A549 (cell line): Measurements from ENCODE around the gene HBZ. TPM values are rescaled to one million over a fixed set of nuclear protein-coding genes. Genes with fewer than 3 reads are reported as not detected.

ENCODE experiments used
- ATAC-seq, 2 experiments: fragments of 200-7000 bp in 1 of 2; fragments of >200 bp in 1 of 2; cut with Nextera tagmentation in 1 of 2; cut with Tn5 transposase in 1 of 2; 3 replicates each; pipeline versions ENCODE4 v1.8.0 to v1.9.1; 2018 to 2020; ENCODE audit warnings: mild to moderate bottlenecking in 1 of 2, moderate library complexity in 1 of 2
- CTCF ChIA-PET: fragments of 300-600 bp; sonication (Branson Sonifier 250); formaldehyde crosslinking; extraction: SDS; loops from one replicate; lab custom pipeline; 2021; ENCODE audit warnings: antibody characterized with exemption, inconsistent platforms; lab: Yijun Ruan, JAX
- POLR2A ChIA-PET: fragments of 350-600 bp; formaldehyde crosslinking; extraction: SDS; loops from one replicate; lab custom pipeline; 2021; ENCODE audit warnings: antibody characterized with exemption, inconsistent platforms; lab: Yijun Ruan, JAX
- DNase-seq, 2 experiments: peaks; one replicate each; pipeline versions ENCODE4 v3.0.0 to v3.0.0-alpha.2; 2011 to 2016; ENCODE audit warnings: low read depth in 1 of 2, low spot score in 1 of 2
- FAIRE-seq: peaks from 2 replicates; lab custom pipeline; 2011; peaks lifted over from hg19 to GRCh38; lab: Jason Lieb, UNC
- H3K27ac ChIP-seq, 2 experiments: fragments of >200 bp; sonication (Bioruptor Twin); formaldehyde crosslinking; 3 replicates each; pipeline ENCODE4 v1.5.1; 2016 to 2017
- H3K4me1 ChIP-seq: fragments of >200 bp; sonication (Bioruptor Twin); formaldehyde crosslinking; 3 replicates; pipeline ENCODE4 v1.6.1; 2016
- H3K4me2 ChIP-seq: fragments of >200 bp; sonication (Bioruptor Twin); formaldehyde crosslinking; 3 replicates; pipeline ENCODE4 v1.6.1; 2016
- H3K4me3 ChIP-seq: fragments of >200 bp; sonication (Bioruptor Twin); formaldehyde crosslinking; 3 replicates; pipeline ENCODE4 v1.5.1; 2016
- H3K9me3 ChIP-seq: fragments of >200 bp; sonication (Bioruptor Twin); formaldehyde crosslinking; 3 replicates; pipeline ENCODE4 v1.6.1; 2016
- CHD4 ChIP-seq: fragments of 200-600 bp; sonication (generic); IDR thresholded peaks from 2 replicates; pipeline ENCODE4 v1.6.1; 2016; ENCODE audit warnings: antibody characterized with exemption, mild to moderate bottlenecking, borderline replicate concordance
- EHF ChIP-seq: fragments of 250-450 bp; sonication (Bioruptor Pico); IDR thresholded peaks from 2 replicates; pipeline ENCODE4 v1.5.0; 2020; ENCODE audit warnings: mild to moderate bottlenecking
- FOXS1 ChIP-seq: fragments of 250-450 bp; sonication (Bioruptor Pico); IDR thresholded peaks from 2 replicates; pipeline ENCODE4 v1.5.0; 2020; ENCODE audit warnings: mild to moderate bottlenecking, moderate library complexity
- GATA3 ChIP-seq: IDR thresholded peaks from 2 replicates; pipeline ENCODE4 v1.6.1; 2012; ENCODE audit warnings: borderline replicate concordance
- JUN ChIP-seq, 2 experiments: fragments of >200 bp; sonication (Bioruptor Twin); formaldehyde crosslinking; IDR thresholded peaks; 2 replicates in 1 of 2; 3 replicates in 1 of 2; pipeline ENCODE4 v1.6.1; 2016 to 2017
- JUNB ChIP-seq: fragments of >200 bp; sonication (Bioruptor Twin); formaldehyde crosslinking; IDR thresholded peaks from 2 replicates; pipeline ENCODE4 v1.6.1; 2016
- MAFK ChIP-seq: fragments of 450-650 bp; IDR thresholded peaks from 2 replicates; pipeline ENCODE4 v1.6.1; 2014; ENCODE audit not compliant: partially characterized antibody
- NPAS2 ChIP-seq: fragments of 250-450 bp; sonication (Bioruptor Pico); IDR thresholded peaks from 2 replicates; pipeline ENCODE4 v1.8.0; 2022; ENCODE audit warnings: mild to moderate bottlenecking, moderate library complexity, borderline replicate concordance
- RARB ChIP-seq: fragments of 250-450 bp; sonication (Bioruptor Pico); IDR thresholded peaks from 2 replicates; pipeline ENCODE4 v1.8.0; 2021; ENCODE audit warnings: mild to moderate bottlenecking, moderate library complexity
- RCOR1 ChIP-seq: fragments of 150-350 bp; IDR thresholded peaks from 2 replicates; pipeline ENCODE4 v1.6.1; 2014; ENCODE audit warnings: antibody characterized with exemption, low read length, low read depth
- SMC3 ChIP-seq: fragments of >200 bp; sonication (Bioruptor Twin); formaldehyde crosslinking; IDR thresholded peaks from 3 replicates; pipeline ENCODE4 v1.6.1; 2018; ENCODE audit warnings: inconsistent platforms
- TFCP2L1 ChIP-seq: fragments of 250-450 bp; sonication (Bioruptor Pico); IDR thresholded peaks from 2 replicates; pipeline ENCODE4 v1.5.0; 2021; ENCODE audit warnings: mild to moderate bottlenecking
- TP53 ChIP-seq: fragments of 250-450 bp; sonication (Bioruptor Pico); IDR thresholded peaks from 2 replicates; pipeline ENCODE4 v1.5.0; 2021; ENCODE audit warnings: mild to moderate bottlenecking, moderate library complexity
- ZC3H11A ChIP-seq: fragments of 450-650 bp; IDR thresholded peaks from 2 replicates; pipeline ENCODE4 v1.6.1; 2014; ENCODE audit warnings: antibody characterized with exemption, mild to moderate bottlenecking
- ZNF302 ChIP-seq: fragments of 250-450 bp; sonication (Bioruptor Pico); IDR thresholded peaks from 2 replicates; pipeline ENCODE4 v1.9.0; 2021; ENCODE audit warnings: inconsistent platforms, mild to moderate bottlenecking, moderate library complexity
- WGBS: methylation state at CpG from one replicate; pipeline ENCODE4 v1.1.6; 2017; ENCODE audit errors: missing lambda C conversion rate; 5-methylcytosine and 5-hydroxymethylcytosine counted together
- polyA plus RNA-seq, 4 experiments: library from polyadenylated mRNA; depleted of rRNA in 3 of 4; stranded (reverse); fragments of >200 nt; fragmentation: RNase III in 1 of 4; extraction: RNeasy Plus Mini Kit Qiagen cat#74134 plus additional on column Dnase treatment in 1 of 4; gene quantifications; 2 replicates in 3 of 4; 3 replicates in 1 of 4; pipeline ENCODE4 v1.2.3, GENCODE V29; 2011 to 2017
- TF ChIP-seq, protein P1 (sequence below): fragments of 450-650 bp; IDR thresholded peaks from 2 replicates; pipeline ENCODE4 v1.6.1; 2014; ENCODE audit warnings: antibody characterized with exemption
- TF ChIP-seq, protein P2 (sequence below): fragments of 250-450 bp; sonication (Bioruptor Pico); IDR thresholded peaks from 2 replicates; pipeline ENCODE4 v1.5.0; 2020; ENCODE audit warnings: low read depth, mild to moderate bottlenecking, moderate library complexity
- TF ChIP-seq, protein P3 (sequence below): fragments of 150-350 bp; IDR thresholded peaks from 2 replicates; pipeline ENCODE4 v1.6.1; 2014; ENCODE audit warnings: low read depth, mild to moderate bottlenecking, low read length
- TF ChIP-seq, protein P4 (sequence below): IDR thresholded peaks from 2 replicates; pipeline ENCODE4 v1.6.1; 2012
- TF ChIP-seq, protein P5 (sequence below): fragments of >200 bp; sonication (Bioruptor Twin); formaldehyde crosslinking; IDR thresholded peaks from 3 replicates; pipeline ENCODE4 v1.5.1; 2016
- TF ChIP-seq, protein P6 (sequence below): fragments of >200 bp; sonication (Bioruptor Twin); formaldehyde crosslinking; IDR thresholded peaks from 3 replicates; pipeline ENCODE4 v1.6.1; 2016

Gene HBZ
- polyA plus RNA-seq, 2 of the 4 experiments (the other 2 are of a cell fraction) = not detected

DNA sequence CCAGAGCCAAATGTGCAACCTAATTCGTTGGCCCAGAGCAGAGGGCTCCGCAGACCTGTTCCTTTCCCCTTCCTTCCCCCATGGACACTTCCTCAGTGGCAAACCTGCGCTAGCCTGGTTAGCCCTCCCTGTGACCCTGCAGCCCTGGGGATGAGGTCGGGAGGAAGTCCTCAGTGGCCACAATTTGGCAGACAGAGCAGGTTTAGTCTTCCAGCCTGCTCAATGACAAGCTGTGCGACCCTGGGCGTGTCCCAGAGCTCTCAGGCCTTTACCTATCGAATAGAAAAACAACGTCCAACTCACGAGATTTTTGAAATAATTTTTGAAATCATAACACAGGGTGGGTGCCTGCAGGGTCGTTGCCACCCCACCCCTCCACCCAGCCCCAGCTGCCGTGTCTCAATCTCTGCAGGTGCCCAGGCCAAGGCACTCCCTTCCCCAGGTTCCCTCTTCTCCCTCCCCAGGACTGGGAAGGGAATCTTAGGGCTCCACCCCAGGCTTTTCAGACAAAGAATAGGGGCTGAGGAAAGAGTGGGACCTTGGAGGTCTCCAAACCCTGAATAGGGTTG, 14.8 kb downstream of the HBZ start:
- ATAC-seq (no peak), FAIRE-seq (no peak), DNase-seq (no peak)
- no peak overlapping the region for H3K4me3 ChIP-seq
- peaks cover 13% of the 10 kb centered on the region for H3K4me1 ChIP-seq
- TF ChIP-seq FOXS1 (no peak), SMC3 (no peak), TFCP2L1 (no peak), EHF (CRISPR knock-in tag) (no peak), RARB (CRISPR knock-in tag) (no peak), JUN (IDR thresholded peaks at IDR 0.05) (no peak), TP53 (no peak), RCOR1 (no peak), NPAS2 (CRISPR knock-in tag) (no peak), CHD4 (no peak)
- TF ChIP-seq, protein P1, sequence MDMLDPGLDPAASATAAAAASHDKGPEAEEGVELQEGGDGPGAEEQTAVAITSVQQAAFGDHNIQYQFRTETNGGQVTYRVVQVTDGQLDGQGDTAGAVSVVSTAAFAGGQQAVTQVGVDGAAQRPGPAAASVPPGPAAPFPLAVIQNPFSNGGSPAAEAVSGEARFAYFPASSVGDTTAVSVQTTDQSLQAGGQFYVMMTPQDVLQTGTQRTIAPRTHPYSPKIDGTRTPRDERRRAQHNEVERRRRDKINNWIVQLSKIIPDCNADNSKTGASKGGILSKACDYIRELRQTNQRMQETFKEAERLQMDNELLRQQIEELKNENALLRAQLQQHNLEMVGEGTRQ = no peak
- TF ChIP-seq, protein P2, sequence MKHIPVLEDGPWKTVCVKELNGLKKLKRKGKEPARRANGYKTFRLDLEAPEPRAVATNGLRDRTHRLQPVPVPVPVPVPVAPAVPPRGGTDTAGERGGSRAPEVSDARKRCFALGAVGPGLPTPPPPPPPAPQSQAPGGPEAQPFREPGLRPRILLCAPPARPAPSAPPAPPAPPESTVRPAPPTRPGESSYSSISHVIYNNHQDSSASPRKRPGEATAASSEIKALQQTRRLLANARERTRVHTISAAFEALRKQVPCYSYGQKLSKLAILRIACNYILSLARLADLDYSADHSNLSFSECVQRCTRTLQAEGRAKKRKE (CRISPR knock-in tag) = no peak
- TF ChIP-seq, protein P3, sequence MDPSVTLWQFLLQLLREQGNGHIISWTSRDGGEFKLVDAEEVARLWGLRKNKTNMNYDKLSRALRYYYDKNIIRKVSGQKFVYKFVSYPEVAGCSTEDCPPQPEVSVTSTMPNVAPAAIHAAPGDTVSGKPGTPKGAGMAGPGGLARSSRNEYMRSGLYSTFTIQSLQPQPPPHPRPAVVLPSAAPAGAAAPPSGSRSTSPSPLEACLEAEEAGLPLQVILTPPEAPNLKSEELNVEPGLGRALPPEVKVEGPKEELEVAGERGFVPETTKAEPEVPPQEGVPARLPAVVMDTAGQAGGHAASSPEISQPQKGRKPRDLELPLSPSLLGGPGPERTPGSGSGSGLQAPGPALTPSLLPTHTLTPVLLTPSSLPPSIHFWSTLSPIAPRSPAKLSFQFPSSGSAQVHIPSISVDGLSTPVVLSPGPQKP = no peak
- H3K4me2 ChIP-seq = no peak overlapping the region
- POLR2A ChIA-PET = no interaction called here
- no peak overlapping the region for H3K27ac ChIP-seq
- 56% methylated on average over 10 of the region's 11 CpGs for WGBS
- no peaks in the 10 kb centered on the region for H3K9me3 ChIP-seq
- CTCF ChIA-PET = interaction anchor here (1.1 to 7.7 kb wide), 6 partner anchors 14 to 195 kb away, joined by 3 to 88 read pairs (median 6); partner anchors contain the start of gene HBQ1

DNA sequence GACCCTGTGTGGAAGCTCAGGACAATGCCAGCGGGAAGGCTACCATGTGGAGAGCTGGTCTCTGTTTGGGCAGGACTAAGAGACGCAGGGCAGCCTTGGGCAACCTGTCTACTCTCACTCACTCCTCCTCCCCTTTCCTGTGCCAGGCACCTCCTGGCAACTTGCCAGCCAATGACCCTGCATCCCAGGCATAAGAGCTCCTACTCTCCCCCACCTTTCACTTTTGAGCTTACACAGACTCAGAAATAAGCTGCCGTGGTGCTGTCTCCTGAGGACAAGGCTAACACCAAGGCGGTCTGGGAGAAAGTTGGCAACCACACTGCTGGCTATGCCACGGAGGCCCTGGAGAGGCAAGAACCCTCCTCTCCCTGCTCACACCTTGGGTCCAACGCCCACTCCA, 16.0 kb downstream of the HBZ start:
- peaks cover 13% of the 10 kb centered on the region for H3K4me1 ChIP-seq
- H3K9me3 ChIP-seq = no peaks in the 10 kb centered on the region
- ATAC-seq (no peak), FAIRE-seq (no peak), DNase-seq (no peak)
- no peak overlapping the region for H3K4me2 ChIP-seq
- 67% methylated on average over 6 of the region's 6 CpGs for WGBS
- H3K4me3 ChIP-seq = no peak overlapping the region
- POLR2A ChIA-PET = no interaction called here
- CTCF ChIA-PET = interaction anchor here (1.0 to 7.7 kb wide), 8 partner anchors 13 to 193 kb away, joined by 3 to 88 read pairs (median 8); partner anchors contain the start of gene HBQ1
- H3K27ac ChIP-seq = no peak overlapping the region
- TF ChIP-seq, protein P2 (CRISPR knock-in tag) = no peak
- TF ChIP-seq, protein P4, sequence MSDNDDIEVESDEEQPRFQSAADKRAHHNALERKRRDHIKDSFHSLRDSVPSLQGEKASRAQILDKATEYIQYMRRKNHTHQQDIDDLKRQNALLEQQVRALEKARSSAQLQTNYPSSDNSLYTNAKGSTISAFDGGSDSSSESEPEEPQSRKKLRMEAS = no peak
- TF ChIP-seq EHF (CRISPR knock-in tag) (no peak), CHD4 (no peak), JUNB (no peak), ZC3H11A (no peak), MAFK (no peak), RCOR1 (no peak), FOXS1 (no peak), SMC3 (no peak), TP53 (no peak), ZNF302 (CRISPR knock-in tag) (no peak), GATA3 (no peak)
- TF ChIP-seq, protein P1 = no peak
- TF ChIP-seq, protein P5, sequence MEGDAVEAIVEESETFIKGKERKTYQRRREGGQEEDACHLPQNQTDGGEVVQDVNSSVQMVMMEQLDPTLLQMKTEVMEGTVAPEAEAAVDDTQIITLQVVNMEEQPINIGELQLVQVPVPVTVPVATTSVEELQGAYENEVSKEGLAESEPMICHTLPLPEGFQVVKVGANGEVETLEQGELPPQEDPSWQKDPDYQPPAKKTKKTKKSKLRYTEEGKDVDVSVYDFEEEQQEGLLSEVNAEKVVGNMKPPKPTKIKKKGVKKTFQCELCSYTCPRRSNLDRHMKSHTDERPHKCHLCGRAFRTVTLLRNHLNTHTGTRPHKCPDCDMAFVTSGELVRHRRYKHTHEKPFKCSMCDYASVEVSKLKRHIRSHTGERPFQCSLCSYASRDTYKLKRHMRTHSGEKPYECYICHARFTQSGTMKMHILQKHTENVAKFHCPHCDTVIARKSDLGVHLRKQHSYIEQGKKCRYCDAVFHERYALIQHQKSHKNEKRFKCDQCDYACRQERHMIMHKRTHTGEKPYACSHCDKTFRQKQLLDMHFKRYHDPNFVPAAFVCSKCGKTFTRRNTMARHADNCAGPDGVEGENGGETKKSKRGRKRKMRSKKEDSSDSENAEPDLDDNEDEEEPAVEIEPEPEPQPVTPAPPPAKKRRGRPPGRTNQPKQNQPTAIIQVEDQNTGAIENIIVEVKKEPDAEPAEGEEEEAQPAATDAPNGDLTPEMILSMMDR = no peak
- TF ChIP-seq, protein P6, sequence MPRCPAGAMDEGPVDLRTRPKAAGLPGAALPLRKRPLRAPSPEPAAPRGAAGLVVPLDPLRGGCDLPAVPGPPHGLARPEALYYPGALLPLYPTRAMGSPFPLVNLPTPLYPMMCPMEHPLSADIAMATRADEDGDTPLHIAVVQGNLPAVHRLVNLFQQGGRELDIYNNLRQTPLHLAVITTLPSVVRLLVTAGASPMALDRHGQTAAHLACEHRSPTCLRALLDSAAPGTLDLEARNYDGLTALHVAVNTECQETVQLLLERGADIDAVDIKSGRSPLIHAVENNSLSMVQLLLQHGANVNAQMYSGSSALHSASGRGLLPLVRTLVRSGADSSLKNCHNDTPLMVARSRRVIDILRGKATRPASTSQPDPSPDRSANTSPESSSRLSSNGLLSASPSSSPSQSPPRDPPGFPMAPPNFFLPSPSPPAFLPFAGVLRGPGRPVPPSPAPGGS = no peak
